NCI-H510A treated with DMSO at 0.1 percent for 48 hours (cell line): ENCODE measurements around the gene ITGBL1.
A peak's percentile ranks its signal among the peaks of the same experiment; 100 is the strongest.

ENCODE experiments used
- DNase-seq: peaks from one replicate; lab custom pipeline; 2025; lab: John Stamatoyannopoulos, UW

ITGBL1 gene

DNA sequence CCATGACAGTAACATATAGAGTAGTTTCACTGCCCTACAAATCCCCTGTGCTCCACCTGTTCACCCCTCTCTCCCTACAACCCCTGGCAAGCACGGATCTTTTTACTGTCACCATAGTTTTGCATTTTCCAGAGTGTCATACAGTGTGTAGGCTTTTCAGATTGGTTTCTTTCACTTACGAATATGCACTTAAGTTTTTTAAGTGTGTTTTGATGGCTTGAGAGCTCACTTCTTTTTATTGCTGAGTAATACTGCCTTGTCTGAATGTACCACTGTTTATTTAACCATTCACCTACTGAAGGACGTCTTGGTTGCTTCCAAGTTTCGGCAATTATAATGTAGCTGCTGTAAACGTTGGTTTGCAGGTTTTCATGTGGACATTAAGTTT lies 175.1 kb downstream of the ITGBL1 start:
- peak; percentile 25 for DNase-seq

DNA sequence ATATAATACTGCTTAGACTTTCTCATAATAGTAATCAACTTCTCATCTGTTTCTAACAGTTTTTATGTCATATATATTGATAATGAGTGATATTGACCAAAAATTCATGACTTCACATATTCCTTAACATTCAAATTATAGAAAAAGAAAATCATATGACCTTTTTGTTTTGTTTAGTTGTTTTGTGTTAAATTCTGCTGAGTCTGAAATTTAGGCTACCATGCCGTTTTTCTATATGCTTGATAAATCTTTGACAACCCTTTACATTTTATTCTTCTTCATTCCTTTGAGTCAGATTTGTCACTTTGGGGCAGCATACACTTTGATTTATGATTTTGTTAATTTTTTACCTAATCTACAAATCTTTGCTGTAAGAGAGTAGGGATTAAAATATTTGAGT lies 176.4 kb downstream of the ITGBL1 start:
- no peak for DNase-seq

DNA sequence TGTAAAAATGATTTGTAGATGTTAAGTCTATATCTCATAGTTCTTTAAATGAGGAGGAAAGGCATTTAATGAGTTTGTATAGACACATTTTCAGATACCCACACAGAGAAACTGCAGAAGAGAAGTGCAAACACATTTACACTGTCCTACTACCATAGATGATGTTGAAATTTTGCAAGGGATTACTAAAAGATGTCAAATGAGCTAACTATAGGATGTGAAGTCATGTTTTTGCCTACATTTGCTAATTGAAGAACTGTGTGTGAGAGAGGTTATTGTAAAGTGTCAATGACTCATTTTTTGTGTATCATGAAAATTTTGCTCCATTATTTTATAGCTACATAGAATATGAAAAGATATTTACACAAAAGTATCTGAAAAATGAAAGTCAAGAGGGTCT lies 178.9 kb downstream of the ITGBL1 start:
- DNase-seq = no peak

GRCh38 chr13:101634142-101634541 lies 181.7 kb downstream of the ITGBL1 start:
- no peak for DNase-seq

GRCh38 chr13:101639711-101640110 lies 187.2 kb downstream of the ITGBL1 start:
- DNase-seq = no peak

DNA sequence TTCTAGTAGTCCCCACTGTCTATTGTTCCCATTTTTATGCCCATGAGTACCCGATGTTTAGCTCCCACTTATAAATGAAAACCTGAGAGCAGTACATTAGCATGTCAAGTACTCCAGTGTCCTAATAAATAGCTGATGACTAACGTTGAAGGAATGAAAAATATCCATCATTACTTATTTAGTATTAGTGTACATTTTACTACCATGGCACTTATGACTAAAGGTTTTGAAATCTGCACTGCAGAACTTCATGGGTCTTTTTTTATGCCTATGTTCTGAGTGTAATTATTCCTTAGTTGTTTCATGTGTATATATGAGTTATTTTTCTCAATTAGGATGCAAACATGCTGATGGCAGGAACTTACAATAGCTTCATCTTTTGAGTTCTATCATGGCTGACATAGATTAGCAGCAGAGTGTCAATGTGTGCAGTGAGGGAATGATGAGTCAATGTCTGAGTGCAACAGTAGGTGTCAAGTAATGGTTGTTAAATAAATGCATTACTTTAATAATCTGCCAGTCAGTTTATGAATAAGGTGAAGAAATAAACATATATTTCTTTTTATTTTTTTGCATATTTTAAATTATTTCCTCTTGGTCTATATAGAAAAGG lies 188.4 kb downstream of the ITGBL1 start:
- no peak for DNase-seq

DNA sequence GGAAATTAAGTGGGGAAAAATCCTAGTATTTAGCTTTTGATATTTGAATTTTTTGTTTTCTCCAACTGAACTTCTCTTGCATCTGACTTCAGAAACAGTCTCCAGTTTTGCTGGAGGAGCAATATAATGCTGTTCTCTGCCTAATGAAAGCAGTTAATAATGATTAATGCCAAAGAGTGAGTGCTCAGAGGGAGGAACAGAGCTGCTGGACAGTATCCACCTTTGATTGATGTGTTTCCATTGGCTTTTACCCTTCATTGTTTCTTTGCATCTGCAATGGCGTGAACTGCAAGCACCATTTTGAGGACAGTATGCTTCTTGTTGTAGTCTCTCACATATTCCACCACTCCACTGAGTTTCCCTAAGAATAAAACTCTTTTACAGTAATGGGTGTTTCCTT lies 193.4 kb downstream of the ITGBL1 start:
- DNase-seq = no peak

DNA sequence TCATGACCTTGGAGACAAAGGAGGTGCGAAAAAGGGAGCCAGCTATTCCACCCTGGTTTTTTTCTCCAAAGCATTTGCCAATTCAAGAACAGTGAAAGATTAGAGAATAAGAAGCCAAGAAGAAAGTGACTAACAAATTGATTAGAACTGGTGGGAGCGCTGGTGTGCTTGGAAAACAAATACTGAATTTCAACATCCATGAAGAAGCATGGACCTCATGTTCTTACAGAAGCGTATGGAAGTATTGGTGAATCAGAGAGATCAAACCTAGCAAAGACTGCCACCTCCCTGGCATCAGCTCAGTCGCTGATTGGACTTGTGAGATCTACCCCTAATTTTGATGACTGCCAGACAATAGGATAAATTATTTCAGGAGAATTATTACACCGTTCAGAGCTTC lies 195.3 kb downstream of the ITGBL1 start:
- DNase-seq = no peak

DNA sequence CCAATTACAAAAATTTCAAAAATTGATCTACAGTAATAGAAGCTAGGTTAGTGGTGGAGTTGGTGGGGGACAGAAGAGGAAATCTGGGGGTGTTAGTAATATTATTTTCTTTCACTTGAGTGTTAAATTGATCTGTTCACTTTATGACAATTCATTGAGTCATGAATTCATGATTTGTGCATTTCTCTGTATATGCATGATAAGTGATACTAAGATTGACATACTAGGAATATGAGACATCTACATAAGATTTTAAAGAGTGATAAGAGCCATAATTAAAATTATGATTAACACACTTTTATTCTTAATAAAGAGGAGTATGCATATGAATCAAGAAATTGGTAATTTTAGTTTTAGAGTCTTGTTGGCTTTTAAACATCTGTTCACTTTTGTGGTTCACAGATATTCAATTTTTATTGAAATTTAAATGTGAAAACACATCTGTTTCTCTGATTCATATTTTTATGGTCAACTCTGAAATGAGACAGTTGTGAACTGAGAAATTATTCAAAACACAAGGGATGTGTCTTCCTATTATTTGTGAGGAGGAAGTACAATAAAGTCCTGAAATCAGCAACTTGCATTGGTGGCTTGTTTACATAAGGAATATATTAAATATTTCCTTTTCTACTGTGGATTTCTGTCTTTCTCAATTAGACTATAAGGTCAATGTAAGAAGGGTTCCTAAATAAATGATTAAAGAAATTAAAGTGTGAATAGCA lies 196.5 kb downstream of the ITGBL1 start:
- DNase-seq = no peak

DNA sequence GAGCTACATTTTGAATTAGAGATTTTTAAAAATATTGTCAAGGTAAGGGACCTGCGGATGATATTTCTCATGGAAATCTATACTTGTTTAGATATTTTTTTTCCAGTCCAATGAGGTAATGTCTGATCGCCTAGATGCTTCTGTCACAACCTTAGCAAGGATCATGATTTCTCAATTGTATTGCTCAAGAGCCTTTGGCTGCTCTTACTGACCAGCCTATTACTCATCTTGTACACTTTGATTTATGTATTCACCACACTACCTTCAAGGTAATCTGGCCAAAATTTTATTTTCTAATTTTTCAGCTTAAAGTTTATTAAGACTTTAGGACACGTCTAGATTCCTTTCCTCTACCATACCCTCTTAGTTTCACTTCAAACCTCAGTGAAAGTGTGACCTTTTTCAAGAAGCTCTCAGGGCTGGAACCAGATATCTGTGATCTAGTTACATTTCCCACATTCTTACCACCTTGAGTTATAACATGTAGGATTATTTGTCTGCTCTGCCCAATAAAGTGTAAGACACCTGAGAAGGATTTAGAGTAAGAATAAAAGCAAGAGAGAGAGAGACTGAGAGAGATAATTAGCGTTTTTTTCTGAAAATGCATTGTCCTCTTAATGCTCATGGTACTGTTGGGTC lies 197.1 kb downstream of the ITGBL1 start:
- no peak for DNase-seq

- DNase-seq = no peak
Measured at GRCh38 chr13:101654883-101655282, 202.4 kb downstream of the ITGBL1 start.

DNA sequence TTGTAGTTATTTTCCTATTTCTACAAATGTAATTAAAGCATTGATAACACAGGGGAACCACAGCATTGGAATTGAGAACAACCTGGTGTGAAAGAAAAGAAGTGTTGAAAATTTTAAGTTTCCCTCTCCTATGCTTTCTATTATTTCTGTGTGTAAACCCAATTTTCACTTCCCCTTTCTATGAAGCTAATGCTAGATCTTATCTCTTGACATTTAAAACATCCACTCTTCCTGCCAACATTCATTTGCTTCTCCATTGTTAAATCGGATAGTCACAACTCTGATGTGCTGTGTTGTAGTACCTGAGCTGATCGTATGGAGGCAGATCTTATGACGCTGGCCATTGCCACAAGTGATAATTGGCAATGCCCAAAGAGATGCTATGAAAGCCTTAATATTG lies 203.0 kb downstream of the ITGBL1 start:
- no peak for DNase-seq

DNA sequence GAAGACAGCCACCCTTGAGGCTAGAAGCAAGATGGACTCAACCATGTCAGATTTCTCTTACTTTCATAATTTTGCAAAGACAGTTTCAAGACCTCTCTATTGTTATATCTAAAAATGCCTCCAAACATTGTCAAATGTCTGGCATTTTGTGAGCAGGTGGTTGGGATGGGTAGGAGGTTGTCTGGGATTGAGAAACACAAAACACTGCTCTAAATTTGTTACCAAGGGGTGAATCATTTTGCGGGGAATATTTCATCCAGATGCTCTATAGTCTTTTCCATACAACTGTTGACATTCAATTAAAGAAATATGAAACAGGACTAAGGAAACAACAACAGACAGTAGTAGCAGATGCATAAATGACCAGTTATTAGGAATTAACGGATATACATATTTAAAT lies 208.2 kb downstream of the ITGBL1 start:
- DNase-seq = no peak

DNA sequence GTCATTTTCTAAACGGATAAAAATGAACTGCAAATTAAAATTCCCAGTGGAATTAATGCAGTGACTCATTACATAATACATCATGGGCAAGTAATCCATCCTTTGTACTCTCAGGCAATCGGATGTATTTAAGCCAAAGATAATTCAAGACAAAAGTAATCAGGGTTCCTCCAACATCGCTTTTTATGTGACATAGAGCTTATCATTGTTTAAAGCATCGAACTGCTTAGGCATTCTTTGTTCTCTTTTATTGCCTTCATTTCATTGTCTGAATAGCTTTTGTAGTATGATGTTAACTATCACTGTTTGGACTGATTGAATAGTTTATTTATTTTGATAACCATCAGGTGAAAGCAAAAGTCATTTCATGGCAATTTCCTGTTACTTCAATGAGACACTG lies 209.4 kb downstream of the ITGBL1 start:
- no peak for DNase-seq

- no peak for DNase-seq
Measured at GRCh38 chr13:101673360-101674105, 221.1 kb downstream of the ITGBL1 start.

DNA sequence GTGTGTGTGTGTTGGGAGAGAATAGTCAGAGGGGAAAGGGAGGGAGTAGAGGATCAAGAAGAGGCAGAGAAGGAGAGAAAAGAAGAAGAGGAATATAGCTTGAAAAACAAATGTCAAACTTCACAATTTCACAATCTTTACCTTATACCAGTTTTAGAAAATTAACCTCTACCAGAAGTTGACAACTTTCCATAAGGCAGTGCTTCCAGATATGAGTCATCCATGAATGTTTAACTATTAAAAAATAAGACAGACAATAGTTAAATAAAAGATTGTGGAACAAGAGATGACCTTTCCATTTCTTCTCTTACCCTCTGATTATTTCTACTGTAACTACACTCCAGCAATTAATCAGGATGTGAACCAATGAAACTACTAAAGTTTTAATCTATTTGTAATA lies 229.4 kb downstream of the ITGBL1 start:
- no peak for DNase-seq

- no peak for DNase-seq
Measured at GRCh38 chr13:101686003-101686402, 233.5 kb downstream of the ITGBL1 start.

- DNase-seq = no peak
Measured at GRCh38 chr13:101690871-101691270, 238.4 kb downstream of the ITGBL1 start.

GRCh38 chr13:101691341-101691860 lies 238.9 kb downstream of the ITGBL1 start:
- DNase-seq = no peak

DNA sequence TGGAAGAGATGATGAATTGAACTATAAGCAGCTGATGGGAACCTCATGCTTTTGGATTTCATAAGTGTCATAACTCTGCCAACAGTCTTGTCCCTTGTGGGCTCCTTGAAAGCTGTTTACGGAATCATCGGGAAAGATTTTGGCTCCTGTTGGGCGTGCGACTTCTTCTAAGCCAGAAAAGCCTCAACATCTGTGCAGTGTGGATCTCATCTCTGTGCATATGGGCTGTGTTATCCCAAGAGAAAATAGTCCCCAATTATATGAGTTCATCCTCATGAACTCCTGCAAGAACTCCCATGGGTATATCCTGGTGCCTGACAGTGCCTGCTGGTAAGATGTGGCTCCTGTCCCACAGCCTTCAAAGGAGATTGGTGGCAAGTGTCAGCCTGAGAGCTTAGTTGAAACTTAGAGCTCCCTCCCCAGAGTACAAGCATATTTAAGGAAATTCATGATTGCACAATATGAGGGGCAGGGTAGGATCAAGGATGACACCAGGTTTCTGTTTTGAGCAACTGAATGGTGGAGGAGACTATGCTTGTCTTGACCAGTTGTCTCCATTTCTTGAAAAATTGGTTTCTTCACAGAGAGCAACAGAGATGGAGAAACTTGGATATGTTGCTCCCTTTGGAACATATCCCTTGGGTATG lies 243.5 kb downstream of the ITGBL1 start:
- DNase-seq = no peak

- no peak for DNase-seq
Measured at GRCh38 chr13:101697745-101698144, 245.3 kb downstream of the ITGBL1 start.

DNA sequence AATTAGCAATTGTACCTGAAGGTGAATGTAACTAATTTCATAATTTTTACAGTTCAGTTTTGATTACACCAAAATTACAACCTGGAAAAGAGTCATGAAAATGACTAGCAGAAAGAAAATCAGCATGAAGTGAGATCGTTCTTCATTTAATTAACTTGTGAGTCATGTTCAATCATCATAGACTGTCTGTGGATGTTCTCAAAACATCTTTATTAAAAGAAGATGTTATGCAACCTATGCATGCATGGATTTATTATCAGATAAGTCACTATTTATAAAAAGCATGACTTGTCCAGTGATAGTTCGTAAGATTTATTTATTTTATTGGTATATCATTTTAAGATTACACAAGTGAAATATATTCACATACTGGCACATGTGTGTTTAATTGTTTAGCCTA lies 245.9 kb downstream of the ITGBL1 start:
- DNase-seq = no peak
